ENCODE measurements around the gene SAMM50. TPM values are rescaled to one million over a fixed set of nuclear protein-coding genes. Genes with fewer than 3 reads are reported as not detected.

Gene SAMM50
- total RNA-seq, 4 donors from 2014 or later: 67.4 to 104 (median 72.0) TPM

DNA sequence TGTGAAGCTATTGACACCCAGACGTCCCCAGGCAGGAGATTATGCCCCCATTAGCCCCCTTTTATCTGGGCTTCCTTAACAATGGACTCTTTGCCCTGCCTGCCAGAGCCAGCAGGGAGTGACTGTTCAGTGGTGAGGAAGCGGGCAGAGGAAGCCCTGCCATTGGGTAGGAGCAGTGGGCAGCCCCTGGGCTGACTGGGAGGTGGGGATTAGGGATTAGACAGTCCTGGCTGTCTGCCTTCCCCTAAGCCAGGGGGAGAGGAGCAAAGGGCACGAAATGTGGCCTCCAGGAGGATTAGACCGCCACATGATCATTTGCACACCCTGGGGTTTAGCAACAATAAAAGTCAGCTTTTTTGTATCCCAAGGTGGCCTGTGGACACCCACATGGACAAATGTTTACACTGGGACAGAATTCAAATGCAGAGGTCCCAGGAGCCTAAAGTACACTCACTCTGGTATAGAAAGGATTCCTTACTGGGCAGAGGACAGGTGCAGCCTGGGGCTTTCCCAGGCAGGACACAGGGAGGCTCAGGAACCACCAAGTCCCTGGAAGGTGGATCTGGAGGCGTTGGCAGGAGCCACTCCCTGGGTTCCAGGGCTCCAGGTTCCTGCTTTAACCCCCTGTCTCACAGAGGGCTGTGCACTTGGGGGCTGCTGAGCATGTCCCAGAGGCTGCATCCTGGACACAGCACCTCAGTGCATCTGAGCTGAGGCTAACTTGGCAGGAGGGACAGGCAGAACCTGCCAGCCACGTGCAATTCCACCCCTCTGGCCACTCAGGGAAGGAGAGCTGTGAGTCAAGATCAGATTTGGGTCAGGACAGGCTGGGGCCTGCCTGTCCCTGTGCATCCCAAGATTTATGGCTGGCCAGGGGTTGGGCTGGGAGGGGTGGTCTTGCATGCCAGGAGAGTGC lies 29.6 kb upstream of the SAMM50 start:
- Histone ChIP-seq H3K27ac (peak overlapping the region; percentile 47 to 76 (median 55)), H3K27me3 (peaks cover 0 to 7% (median 0%) of the 10 kb centered on the region in 3 donors), H3K4me3 (no peak overlapping the region), H3K4me1 (peaks cover 7 to 24% of the 10 kb centered on the region in 2 donors), H3K9me3 (no peaks in the 10 kb centered on the region), H3K36me3 (no peaks in the 10 kb centered on the region)
- DNase-seq (peak; percentile 56 to 68), ATAC-seq (peak; percentile 59 to 72)
- intact Hi-C loops (cut with DNase I; ENCODE audit: low total_unique reads) (loop anchor here (2.0 kb wide), 1 partner anchor 29 kb away; the partner anchor contains the start of gene SAMM50), in situ Hi-C loops (cut with MboI; ENCODE audit: low sequenced_read_pairs in 4 of 4) (no loop called here)
- peak; percentile 42 to 44 for TF ChIP-seq POLR2A (IDR thresholded peaks at IDR 0.05)
- TF ChIP-seq, protein P1, sequence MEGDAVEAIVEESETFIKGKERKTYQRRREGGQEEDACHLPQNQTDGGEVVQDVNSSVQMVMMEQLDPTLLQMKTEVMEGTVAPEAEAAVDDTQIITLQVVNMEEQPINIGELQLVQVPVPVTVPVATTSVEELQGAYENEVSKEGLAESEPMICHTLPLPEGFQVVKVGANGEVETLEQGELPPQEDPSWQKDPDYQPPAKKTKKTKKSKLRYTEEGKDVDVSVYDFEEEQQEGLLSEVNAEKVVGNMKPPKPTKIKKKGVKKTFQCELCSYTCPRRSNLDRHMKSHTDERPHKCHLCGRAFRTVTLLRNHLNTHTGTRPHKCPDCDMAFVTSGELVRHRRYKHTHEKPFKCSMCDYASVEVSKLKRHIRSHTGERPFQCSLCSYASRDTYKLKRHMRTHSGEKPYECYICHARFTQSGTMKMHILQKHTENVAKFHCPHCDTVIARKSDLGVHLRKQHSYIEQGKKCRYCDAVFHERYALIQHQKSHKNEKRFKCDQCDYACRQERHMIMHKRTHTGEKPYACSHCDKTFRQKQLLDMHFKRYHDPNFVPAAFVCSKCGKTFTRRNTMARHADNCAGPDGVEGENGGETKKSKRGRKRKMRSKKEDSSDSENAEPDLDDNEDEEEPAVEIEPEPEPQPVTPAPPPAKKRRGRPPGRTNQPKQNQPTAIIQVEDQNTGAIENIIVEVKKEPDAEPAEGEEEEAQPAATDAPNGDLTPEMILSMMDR (IDR thresholded peaks at IDR 0.05 in 4 of 5, conservative IDR thresholded peaks at IDR 0.05 in 1 of 5): no peak

DNA sequence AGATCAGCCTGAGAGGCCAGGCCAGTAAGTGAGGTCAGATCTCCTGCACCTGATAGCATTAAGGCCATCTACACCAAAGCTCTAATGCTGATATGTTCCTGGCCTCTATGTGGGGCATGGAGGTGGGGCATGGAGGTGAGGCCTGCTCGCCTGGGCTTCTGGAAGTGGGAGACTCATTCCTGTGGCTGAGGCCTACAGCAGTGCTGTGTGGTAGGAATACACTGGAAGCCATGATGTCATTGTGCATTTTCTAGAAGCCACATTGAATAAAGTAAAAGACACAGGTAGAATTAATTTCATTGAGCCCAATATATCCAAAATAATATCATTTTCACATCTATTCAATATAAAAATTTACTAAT lies 28.9 kb upstream of the SAMM50 start:
- Histone ChIP-seq H3K9me3 (no peaks in the 10 kb centered on the region), H3K27ac (peak overlapping the region in 3 of 4 donors; percentile 47 to 76 (median 59)), H3K36me3 (no peaks in the 10 kb centered on the region), H3K4me1 (peaks cover 7 to 24% of the 10 kb centered on the region in 2 donors), H3K27me3 (peaks cover 0 to 5% (median 0%) of the 10 kb centered on the region in 3 donors), H3K4me3 (no peak overlapping the region)
- in situ Hi-C loops (cut with MboI; ENCODE audit: low sequenced_read_pairs in 4 of 4): no loop called here
- intact Hi-C loops (cut with DNase I; ENCODE audit: low total_unique reads): no loop called here
- ATAC-seq (peak in 1 of 2 donors; percentile 15), DNase-seq (no peak)
- TF ChIP-seq, protein P1 (IDR thresholded peaks at IDR 0.05 in 4 of 5, conservative IDR thresholded peaks at IDR 0.05 in 1 of 5): no peak
- TF ChIP-seq POLR2A (IDR thresholded peaks at IDR 0.05): no peak

DNA sequence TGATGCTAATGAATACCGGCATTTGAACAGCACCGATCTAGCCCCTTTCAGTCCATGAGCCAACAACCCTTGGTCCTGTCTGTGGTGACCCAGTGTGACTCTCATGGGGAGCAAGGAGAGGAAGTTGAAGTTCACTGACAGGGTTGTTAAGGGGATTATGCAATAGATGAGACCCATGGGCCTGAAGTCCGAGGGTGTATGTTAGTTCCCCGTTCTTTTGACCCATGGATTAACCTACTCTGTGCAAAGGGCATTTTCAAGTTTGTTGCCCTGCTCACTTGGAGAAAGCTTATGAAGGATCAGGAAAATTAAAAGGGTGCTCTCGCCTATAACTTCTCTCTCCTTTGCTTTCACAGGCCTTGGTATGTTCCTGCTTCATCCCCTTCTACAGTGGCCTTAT lies 26.8 kb upstream of the SAMM50 start:
- DNase-seq (no peak), ATAC-seq (no peak)
- Histone ChIP-seq H3K4me1 (peaks cover 7 to 17% of the 10 kb centered on the region in 2 donors), H3K27me3 (peaks cover 0 to 5% (median 0%) of the 10 kb centered on the region in 3 donors), H3K4me3 (no peak overlapping the region), H3K9me3 (no peaks in the 10 kb centered on the region), H3K36me3 (no peaks in the 10 kb centered on the region), H3K27ac (no peak overlapping the region)
- TF ChIP-seq, protein P1 (IDR thresholded peaks at IDR 0.05 in 4 of 5, conservative IDR thresholded peaks at IDR 0.05 in 1 of 5): no peak
- no peak for TF ChIP-seq POLR2A (IDR thresholded peaks at IDR 0.05)
- in situ Hi-C loops (cut with MboI; ENCODE audit: low sequenced_read_pairs in 4 of 4): no loop called here
- intact Hi-C loops (cut with DNase I; ENCODE audit: low total_unique reads): no loop called here

DNA sequence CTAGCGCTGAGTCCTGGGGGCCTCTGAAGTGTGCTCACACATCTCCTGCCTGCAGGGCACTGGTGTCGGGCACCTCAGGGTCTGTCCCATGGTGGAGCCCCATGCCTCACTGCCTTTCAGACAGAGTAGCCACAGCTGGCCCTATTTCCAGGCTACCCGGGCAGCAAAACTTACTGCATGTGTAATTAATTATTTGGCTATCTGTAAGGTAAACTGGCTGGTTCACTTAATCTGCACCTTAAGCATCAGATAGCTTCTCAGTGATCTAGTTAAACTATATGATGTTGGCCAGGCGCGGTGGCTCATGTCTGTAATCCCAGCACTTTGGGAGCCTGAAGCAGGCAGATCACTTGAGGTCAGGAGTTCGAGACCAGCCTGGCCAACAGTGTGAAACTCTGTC lies 26.3 kb upstream of the SAMM50 start:
- peaks cover 0 to 5% (median 0%) of the 10 kb centered on the region in 3 donors for H3K27me3 ChIP-seq
- no peak overlapping the region for H3K27ac ChIP-seq
- H3K9me3 ChIP-seq: no peaks in the 10 kb centered on the region
- TF ChIP-seq, protein P1 (IDR thresholded peaks at IDR 0.05 in 4 of 5, conservative IDR thresholded peaks at IDR 0.05 in 1 of 5): no peak
- H3K36me3 ChIP-seq: no peaks in the 10 kb centered on the region
- intact Hi-C loops (cut with DNase I; ENCODE audit: low total_unique reads) (no loop called here), in situ Hi-C loops (cut with MboI; ENCODE audit: low sequenced_read_pairs in 4 of 4) (no loop called here)
- H3K4me1 ChIP-seq: peaks cover 5 to 16% of the 10 kb centered on the region in 2 donors
- H3K4me3 ChIP-seq: no peak overlapping the region
- ATAC-seq (no peak), DNase-seq (no peak)

Measured in gastrocnemius medialis (tissue), 4 donors.